ENCODE data around the gene GRXCR2.

GRXCR2 gene

DNA sequence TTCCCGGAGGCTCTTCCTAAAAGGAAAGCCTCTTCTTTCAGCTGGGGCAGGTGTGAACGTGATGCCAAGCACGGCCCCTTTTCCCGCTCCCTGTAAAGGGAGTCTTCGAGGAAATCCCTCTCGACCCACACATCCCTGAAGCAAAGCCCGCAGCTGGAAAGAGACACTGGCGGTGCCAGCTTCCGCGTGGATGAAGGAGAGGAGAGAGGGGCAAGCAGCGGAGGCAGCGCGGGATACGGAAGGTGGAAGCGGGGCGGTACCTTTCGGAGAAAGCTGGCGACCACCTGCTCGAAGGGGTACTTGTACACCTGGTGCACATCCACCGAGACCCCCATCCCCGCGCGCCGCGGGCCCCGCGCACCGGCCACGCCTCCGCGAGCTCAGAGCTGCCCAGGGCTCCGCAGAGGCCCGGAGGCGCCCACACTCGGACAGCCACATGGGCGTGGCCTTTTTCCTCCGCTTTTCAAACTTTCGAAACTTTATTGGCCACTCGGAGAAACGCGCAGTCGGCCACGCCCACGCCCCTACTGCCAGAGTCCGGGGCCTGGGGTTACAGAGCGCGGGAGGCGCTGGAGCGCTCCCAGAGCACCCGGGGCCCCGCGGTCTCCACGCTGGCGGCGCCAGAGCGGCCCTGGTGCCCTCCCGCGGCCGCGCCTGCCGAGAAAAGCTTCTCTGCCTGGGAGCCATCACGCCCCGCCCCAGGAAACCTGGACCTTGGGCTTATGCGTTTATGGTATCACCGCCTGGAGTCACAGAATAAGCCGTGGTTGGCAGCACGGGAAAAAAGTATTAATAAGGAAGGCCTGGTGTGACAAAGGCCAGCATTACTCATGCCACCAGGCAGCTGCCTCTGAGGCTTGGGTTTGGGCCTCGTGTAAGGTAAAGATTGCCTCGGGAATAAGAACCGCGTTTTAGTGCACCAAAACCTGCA is 37.6 kb downstream of the GRXCR2 start, which contains the start of gene PRELID2:
TSS of gene PRELID2 (minus strand) at position 426 of the 931 bp plus-strand sequence. CDS start at position 335, 91 bp downstream.
- no peak for DNase-seq (ENCODE audit: low read depth)

DNA sequence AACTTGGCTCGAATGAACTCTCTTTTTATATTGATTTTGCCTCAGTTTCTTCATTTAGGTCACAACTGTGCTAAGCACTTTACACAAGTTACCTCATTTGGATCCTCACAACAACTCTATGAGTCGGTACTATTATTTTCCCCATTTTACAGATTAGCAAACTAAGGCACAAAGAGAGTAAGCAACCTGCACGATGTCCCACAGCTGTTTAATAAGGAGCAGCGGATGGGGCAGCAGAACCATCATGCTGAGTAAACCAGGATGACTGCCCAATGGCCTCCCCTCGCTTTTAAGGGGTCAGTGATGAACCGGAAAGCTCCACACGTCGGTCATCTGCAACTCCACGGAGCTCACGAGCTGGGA is 38.3 kb downstream of the GRXCR2 start:
- DNase-seq (ENCODE audit: low read depth): no peak

DNA sequence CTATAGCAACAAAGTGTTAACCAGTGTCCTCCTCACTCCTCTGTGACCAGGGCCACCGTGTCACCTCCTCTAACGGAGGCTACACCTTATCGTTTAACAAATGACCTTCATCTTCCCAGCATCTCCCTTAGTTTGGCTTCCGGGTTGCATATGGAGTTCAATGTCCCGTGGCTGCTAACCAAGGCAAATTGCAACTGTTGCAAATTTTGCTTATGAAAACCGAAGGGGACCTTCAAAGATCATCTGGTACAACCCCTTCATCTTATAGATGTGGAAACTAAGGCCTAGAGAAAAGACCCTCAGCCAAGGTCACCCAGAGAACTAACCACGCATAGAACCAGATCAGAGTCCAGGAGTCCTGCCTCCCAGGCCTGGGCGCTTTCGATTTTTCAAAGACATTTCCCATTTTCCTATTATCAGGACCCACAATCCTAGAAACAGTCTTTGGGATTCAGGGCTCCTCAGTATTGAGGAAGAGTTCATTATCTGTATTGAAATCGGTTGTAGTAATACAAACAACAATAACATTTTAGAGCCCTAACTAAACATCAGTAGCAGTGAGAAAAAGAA is 39.1 kb downstream of the GRXCR2 start:
- no peak for DNase-seq (ENCODE audit: low read depth)

DNA sequence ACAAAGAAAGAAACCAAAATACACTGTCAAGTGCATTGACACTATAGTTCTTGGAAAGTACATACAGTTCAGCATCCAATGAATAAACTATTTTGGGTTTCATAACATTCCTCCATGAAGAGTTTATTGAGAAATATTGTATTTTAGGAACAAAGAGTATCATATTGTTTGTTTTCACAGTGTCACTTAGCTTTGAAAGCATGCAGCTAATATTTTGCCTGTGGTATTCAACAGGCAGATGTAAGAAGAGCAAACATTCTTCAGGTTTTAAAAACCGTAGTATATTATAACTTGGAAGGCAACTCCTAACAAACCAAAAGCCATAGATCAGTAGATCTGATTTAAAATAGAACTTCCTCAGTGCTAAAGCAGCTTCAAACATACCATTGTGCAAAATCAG is 42.2 kb downstream of the GRXCR2 start:
- DNase-seq (ENCODE audit: low read depth): no peak

DNA sequence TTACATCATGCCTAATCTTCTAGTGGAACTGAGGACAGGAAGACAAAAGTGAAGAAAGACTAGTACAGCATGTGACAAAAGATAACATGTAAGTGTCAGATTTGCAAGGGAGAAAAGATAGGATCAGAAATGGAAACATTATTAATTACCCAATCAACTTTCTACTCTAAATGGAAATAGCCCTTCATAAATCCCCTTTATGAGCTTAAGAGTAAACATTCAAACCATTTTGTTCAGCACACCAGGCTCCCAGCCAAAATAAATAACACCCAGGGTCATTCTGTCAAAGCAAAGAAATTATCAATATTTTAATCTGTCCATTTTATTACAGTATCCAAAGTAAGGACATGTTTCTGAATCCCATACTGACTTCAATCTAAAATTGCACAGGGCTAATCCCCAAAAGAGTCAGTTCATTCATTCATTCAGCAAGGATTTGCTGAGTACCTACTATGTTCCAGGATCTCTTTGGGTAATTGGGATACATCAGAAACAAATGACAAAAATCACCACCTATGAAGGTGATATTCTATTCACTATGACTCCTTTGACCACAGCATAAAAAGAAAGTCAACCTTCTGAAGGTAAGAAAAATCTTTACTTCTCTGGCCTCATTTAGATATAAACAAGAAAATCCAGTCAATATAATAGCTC is 43.0 kb downstream of the GRXCR2 start:
- DNase-seq (ENCODE audit: low read depth): no peak

DNA sequence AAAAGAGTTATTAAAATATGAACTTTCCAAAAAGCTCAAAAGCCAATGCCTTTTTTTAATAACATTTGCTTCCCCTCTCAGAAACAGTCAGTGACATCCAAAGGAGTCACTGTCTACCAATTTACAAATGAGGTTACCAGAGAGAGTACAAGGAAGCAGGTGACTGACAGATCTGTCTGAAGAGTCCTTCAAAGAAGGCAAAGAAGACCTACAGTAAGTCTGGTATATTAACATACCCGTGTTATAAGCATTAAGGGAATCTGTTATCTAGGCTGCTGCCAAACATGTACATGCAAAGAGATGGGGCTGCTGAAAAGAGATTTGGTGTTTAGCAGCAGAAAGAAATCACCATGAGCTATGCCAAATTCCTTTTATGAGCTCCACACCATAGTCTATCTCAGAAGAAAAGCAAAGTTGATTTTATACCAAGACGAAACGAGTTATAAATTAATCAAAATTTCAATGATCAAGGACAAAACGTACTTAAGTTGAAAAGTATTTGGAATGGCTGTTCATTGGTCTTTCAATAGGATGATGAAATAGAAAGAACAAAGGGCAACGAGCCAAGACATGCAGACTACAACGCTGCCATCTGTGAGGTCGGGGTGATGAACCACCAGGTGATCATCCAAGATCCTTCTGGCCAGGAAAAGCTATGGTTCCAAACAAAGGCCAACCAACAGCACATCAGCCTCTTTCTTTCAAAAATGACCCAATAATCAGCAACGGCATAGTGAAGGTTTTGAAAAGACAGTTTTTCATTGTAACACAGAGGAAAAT is 45.7 kb downstream of the GRXCR2 start:
- DNase-seq (ENCODE audit: low read depth): no peak

DNA sequence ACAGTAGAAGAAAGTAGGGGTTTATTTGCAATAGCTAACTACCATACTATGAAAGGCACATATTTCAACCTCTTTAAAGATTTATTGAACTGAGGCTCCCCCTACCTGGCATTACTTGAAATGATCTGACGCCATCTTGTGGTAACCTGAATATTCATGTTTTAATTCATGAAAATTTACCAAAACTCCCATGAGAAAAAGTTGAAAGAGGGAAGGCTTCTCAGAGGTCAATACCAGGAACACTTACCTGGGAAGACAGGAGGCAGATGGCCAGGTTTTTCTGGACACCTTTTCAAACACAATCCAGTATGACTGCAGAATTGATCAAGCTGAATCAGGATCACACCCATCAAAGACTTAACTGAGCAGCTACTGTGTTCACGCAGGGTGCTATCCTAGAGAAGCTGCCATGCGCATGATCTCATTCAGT is 47.0 kb downstream of the GRXCR2 start:
- DNase-seq (ENCODE audit: low read depth): no peak

DNA sequence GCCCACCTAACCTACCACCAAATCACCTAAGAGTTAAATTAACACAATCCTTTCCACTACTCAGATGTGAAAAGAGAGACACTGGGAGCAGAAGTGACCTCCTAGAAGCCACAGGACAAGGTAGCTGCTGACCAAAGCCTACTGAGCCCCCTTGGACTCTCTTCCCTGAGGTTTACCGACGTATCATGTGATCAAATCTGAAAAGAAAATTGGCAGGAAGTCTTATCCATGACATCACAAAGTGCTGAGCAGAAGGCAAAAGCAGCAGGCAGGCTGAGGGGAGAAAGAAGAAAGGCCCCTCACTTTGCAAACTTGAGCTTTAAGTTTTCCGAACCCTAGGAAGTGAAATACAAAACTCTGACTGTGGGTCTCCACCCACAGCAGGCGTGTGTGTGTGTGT is 48.8 kb downstream of the GRXCR2 start:
- DNase-seq (ENCODE audit: low read depth): no peak

DNA sequence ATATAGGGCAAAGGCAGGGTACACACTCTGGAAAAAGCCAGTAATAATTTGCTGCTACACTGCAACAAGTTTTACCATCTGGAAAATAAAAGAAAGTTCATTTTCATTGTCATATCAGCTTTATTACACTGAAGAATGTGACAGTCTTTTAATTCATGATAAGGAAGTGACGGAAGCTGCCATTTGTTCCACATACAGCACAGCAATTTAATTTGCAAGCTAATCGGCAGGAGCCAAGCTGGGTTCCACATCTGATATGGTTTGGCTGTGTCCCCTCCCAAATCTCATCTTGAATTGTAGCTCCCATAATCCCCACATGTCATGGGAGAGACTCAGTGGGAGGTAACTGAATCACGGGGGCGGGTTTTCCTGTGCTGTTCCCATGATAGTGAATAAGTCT is 54.2 kb downstream of the GRXCR2 start:
- no peak for DNase-seq (ENCODE audit: low read depth)

DNA sequence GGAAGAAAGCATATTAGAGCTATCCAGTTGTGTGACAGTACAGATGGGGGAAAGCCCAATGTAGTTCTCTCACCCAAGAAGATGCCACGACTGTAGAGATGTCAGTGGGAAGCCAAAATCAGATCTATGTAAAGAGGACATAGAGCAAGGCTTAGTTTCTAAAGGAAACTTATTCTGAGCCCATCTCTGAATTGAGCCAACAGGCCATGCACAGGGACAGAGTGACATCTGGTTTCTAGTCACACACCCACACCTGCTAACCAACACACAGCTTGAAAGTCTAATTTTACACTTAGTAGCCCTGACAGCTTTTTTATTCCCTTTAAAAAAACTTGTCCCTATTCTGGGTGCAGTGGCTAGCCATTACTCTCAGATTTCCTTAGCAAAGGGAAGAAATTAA is 59.9 kb downstream of the GRXCR2 start:
- DNase-seq (ENCODE audit: low read depth): no peak

DNA sequence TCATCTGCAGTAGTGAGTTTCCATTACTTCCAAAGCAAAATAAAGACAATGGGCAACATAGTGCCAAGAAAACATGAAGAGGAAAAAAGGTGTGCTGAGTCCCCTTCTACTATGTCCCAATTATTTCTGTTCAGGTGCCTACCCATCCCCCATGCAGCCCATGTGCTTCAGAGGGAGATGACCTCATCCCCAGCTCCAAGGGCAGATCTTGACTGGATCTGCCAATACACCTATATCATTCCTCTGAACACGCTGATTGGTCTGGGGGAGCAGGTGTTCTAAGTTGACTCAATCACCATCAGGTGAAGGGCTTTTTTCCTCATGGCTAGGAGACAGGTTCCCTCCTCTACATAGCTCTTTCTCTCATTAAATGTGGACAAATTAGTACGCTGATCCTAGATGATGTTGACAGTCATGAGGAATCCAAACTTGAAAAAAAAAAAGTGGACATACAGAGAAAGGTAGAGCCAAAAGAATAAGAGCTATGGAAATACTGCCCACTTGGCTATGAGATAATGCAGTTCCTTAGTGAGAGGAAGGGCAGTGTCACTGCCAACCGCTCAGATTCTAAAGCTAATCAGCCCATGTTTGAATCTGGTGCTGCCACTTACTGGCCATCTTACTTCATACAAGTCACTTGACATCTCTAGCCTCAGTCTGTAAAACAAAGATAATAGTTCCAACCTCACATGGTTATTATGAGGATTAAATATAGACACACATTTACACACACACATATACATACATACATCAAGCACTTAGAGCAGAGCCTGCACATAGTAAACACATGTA is 60.8 kb downstream of the GRXCR2 start:
- no peak for DNase-seq (ENCODE audit: low read depth)

Data from activated gamma-delta T cell treated with anti-CD3 and anti-CD28 coated beads, Interleukin-2, amount 50 U/mL, for 16 hours (primary cell).